Testis (tissue), 3 donors: ENCODE results near the gene ASXL3. TPM values are rescaled to one million over a fixed set of nuclear protein-coding genes. Genes with fewer than 3 reads are reported as not detected.

Experiments used
- DNase-seq: peaks from one replicate; pipeline ENCODE4 v3.0.0-alpha.2; 2019
- H3K27ac ChIP-seq, 2 donors: fragments of 200-600 bp; sonication (generic); one replicate each; pipeline ENCODE4 v1.5.1; 2019
- H3K27me3 ChIP-seq: fragments of 200-600 bp; sonication (generic); one replicate; pipeline ENCODE4 v1.5.1; 2019
- H3K36me3 ChIP-seq: fragments of 200-600 bp; sonication (generic); one replicate; pipeline ENCODE4 v1.5.1; 2017; ENCODE audit warnings: low read depth; ENCODE audit errors: missing control alignments
- H3K4me1 ChIP-seq: fragments of 200-600 bp; sonication (generic); one replicate; pipeline ENCODE4 v1.5.1; 2019
- H3K4me3 ChIP-seq, 2 donors: fragments of 200-600 bp; sonication (generic); one replicate each; pipeline ENCODE4 v1.5.1; 2017 to 2019
- H3K9me3 ChIP-seq: fragments of 200-600 bp; sonication (generic); one replicate; pipeline ENCODE4 v1.5.1; 2017
- CTCF ChIP-seq, 3 experiments: fragments of 450-650 bp in 2 of 3; fragments of 200-600 bp in 1 of 3; sonication (generic) in 1 of 3; IDR thresholded peaks; one replicate each; pipeline ENCODE4 v1.5.1; 2016 to 2019; ENCODE audit warnings: antibody characterized with exemption in 3 of 3, mild to moderate bottlenecking in 2 of 3, moderate library complexity in 1 of 3
- POLR2A ChIP-seq: fragments of 450-650 bp; IDR thresholded peaks from one replicate; pipeline ENCODE4 v1.6.1; 2017; ENCODE audit warnings: antibody characterized with exemption, mild to moderate bottlenecking, moderate library complexity
- WGBS, 2 donors: methylation state at CpG; one replicate each; pipeline ENCODE4 v1.1.5; 2018; 5-methylcytosine and 5-hydroxymethylcytosine counted together
- intact Hi-C: fragments of 100-400 bp; cut with DNase I; formaldehyde crosslinking; loops from one replicate; pipeline ENCODE4 v1.15.1; 2023; ENCODE audit warnings: low total_unique reads
- polyA plus RNA-seq: library from polyadenylated mRNA; stranded (reverse); fragments of 350-450 nt; fragmentation: Illumina TruSeq; extraction: RNeasy Lipid Tissue Mini Kit (QIAGEN cat#74804); gene quantifications from one replicate; pipeline ENCODE4 v1.2.3, GENCODE V29; 2014; ENCODE audit warnings: low read depth, low replicate concordance; ENCODE audit not compliant: insufficient read depth
- total RNA-seq, 2 donors: library from RNA; depleted of rRNA; stranded (reverse); fragments of >200 nt; gene quantifications; one replicate each; pipeline ENCODE4 v1.2.3, GENCODE V29; 2016

ASXL3 gene
- total and polyA plus RNA-seq, 3 donors from 2014 or later, result 15.4 to 18.0 (median 15.7) TPM

GRCh38 chr18:33540392-33540791 lies 37.6 kb upstream of the ASXL3 start:
- Histone ChIP-seq H3K4me1 (no peaks in the 10 kb centered on the region), H3K36me3 (no peaks in the 10 kb centered on the region), H3K27ac (no peak overlapping the region), H3K27me3 (no peaks in the 10 kb centered on the region), H3K4me3 (no peak overlapping the region), H3K9me3 (no peaks in the 10 kb centered on the region)
- 79 to 86% methylated on average over 2 of the region's 2 CpGs for WGBS, 2 donors
- DNase-seq, result no peak
- TF ChIP-seq CTCF (IDR thresholded peaks at IDR 0.05), result no peak
- TF ChIP-seq POLR2A, result no peak
- intact Hi-C loops, result no loop called here

GRCh38 chr18:33541316-33541715 lies 36.7 kb upstream of the ASXL3 start:
- Histone ChIP-seq H3K27ac (no peak overlapping the region), H3K36me3 (no peaks in the 10 kb centered on the region), H3K4me3 (no peak overlapping the region), H3K9me3 (no peaks in the 10 kb centered on the region), H3K4me1 (no peaks in the 10 kb centered on the region), H3K27me3 (no peaks in the 10 kb centered on the region)
- DNase-seq, result no peak
- WGBS, 2 donors, result 85 to 87% methylated on average over 3 of the region's 3 CpGs
- intact Hi-C loops, result no loop called here
- TF ChIP-seq CTCF (IDR thresholded peaks at IDR 0.05) (no peak), POLR2A (no peak)

- Histone ChIP-seq H3K4me3 (no peak overlapping the region), H3K27ac (no peak overlapping the region), H3K36me3 (no peaks in the 10 kb centered on the region), H3K9me3 (no peaks in the 10 kb centered on the region), H3K4me1 (peaks cover 6% of the 10 kb centered on the region), H3K27me3 (no peaks in the 10 kb centered on the region)
- 97 to 100% methylated on average over 2 of the region's 2 CpGs for WGBS, 2 donors
- DNase-seq, result no peak
- intact Hi-C loops, result no loop called here
- no peak for TF ChIP-seq CTCF (IDR thresholded peaks at IDR 0.05)
- TF ChIP-seq POLR2A, result no peak
Observed at GRCh38 chr18:33556846-33557245, 21.2 kb upstream of the ASXL3 start.

- DNase-seq, result no peak
- 91 to 93% methylated on average over 3 of the region's 3 CpGs for WGBS, 2 donors
- peaks cover 6% of the 10 kb centered on the region for H3K4me1 ChIP-seq
- H3K9me3 ChIP-seq, result no peaks in the 10 kb centered on the region
- H3K27ac ChIP-seq, result no peak overlapping the region
- TF ChIP-seq POLR2A (no peak), CTCF (IDR thresholded peaks at IDR 0.05) (no peak)
- intact Hi-C loops, result no loop called here
- H3K36me3 ChIP-seq, result no peaks in the 10 kb centered on the region
- no peaks in the 10 kb centered on the region for H3K27me3 ChIP-seq
- no peak overlapping the region for H3K4me3 ChIP-seq
Observed at GRCh38 chr18:33557706-33558105, 20.3 kb upstream of the ASXL3 start.

GRCh38 chr18:33558529-33558928 lies 19.5 kb upstream of the ASXL3 start:
- H3K27ac ChIP-seq, result no peak overlapping the region
- no peak for TF ChIP-seq CTCF (IDR thresholded peaks at IDR 0.05)
- no peak for TF ChIP-seq POLR2A
- intact Hi-C loops, result no loop called here
- H3K4me1 ChIP-seq, result peaks cover 6% of the 10 kb centered on the region
- 67 to 68% methylated on average over 1 of the region's 1 CpG for WGBS, 2 donors
- H3K4me3 ChIP-seq, result no peak overlapping the region
- DNase-seq, result no peak
- no peaks in the 10 kb centered on the region for H3K36me3 ChIP-seq
- no peaks in the 10 kb centered on the region for H3K27me3 ChIP-seq
- no peaks in the 10 kb centered on the region for H3K9me3 ChIP-seq
